Gastroesophageal sphincter (tissue), 4 donors: ENCODE results near the gene STIM2. TPM values are rescaled to one million over a fixed set of nuclear protein-coding genes. Genes with fewer than 3 reads are reported as not detected.

Experiments
- ATAC-seq: fragments of 150-250 bp; one replicate; pipeline ENCODE4 v1.9.1; 2016; ENCODE audit warnings: mild to moderate bottlenecking, moderate library complexity
- H3K27ac ChIP-seq, 4 donors: fragments of 200-600 bp; sonication (generic) in 3 of 4; 1 replicate in 3 of 4; 2 replicates in 1 of 4; pipeline ENCODE4 v1.5.1; 2016 to 2019
- H3K27me3 ChIP-seq: fragments of 200-600 bp; sonication (generic); one replicate; pipeline ENCODE4 v1.5.1; 2019
- H3K36me3 ChIP-seq, 2 donors: fragments of 200-600 bp; sonication (generic); one replicate each; pipeline ENCODE4 v1.5.1; 2019; ENCODE audit warnings: control low read depth in 1 of 2
- H3K4me1 ChIP-seq, 3 donors: fragments of 200-600 bp; sonication (generic); 1 replicate in 2 of 3; 2 replicates in 1 of 3; pipeline ENCODE4 v1.5.1; 2016 to 2019; ENCODE audit warnings: control low read depth in 2 of 3
- H3K4me3 ChIP-seq, 2 donors: fragments of 200-600 bp; sonication (generic); one replicate each; pipeline ENCODE4 v1.5.1; 2019; ENCODE audit warnings: mild to moderate bottlenecking in 1 of 2, moderate library complexity in 1 of 2
- H3K9me3 ChIP-seq, 3 donors: fragments of 200-600 bp; sonication (generic); one replicate each; pipeline ENCODE4 v1.5.1; 2017 to 2019; ENCODE audit warnings: control low read depth in 2 of 3
- CTCF ChIP-seq, 4 experiments: fragments of 200-600 bp in 2 of 4; fragments of 450-650 bp in 2 of 4; sonication (generic) in 1 of 4; IDR thresholded peaks; one replicate each; pipeline ENCODE4 v1.5.1; 2017 to 2019; ENCODE audit warnings: antibody characterized with exemption in 4 of 4, mild to moderate bottlenecking in 2 of 4, moderate library complexity in 2 of 4
- EP300 ChIP-seq: sonication (generic); formaldehyde crosslinking; IDR thresholded peaks from one replicate; pipeline ENCODE4 v1.6.1; 2017; ENCODE audit warnings: antibody characterized with exemption, mild to moderate bottlenecking
- POLR2A ChIP-seq, 2 donors: fragments of 450-650 bp; IDR thresholded peaks; one replicate each; pipeline ENCODE4 v1.6.1; 2017; ENCODE audit warnings: antibody characterized with exemption in 2 of 2, mild to moderate bottlenecking in 2 of 2, moderate library complexity in 1 of 2
- POLR2AphosphoS5 ChIP-seq: sonication (generic); formaldehyde crosslinking; IDR thresholded peaks from one replicate; pipeline ENCODE4 v1.6.1; 2017; ENCODE audit warnings: antibody characterized with exemption
- WGBS, 2 donors: methylation state at CpG; one replicate each; pipeline ENCODE4 v1.1.5; 2018; ENCODE audit warnings: low coverage in 1 of 2; 5-methylcytosine and 5-hydroxymethylcytosine counted together
- total RNA-seq, 4 donors: library from RNA; depleted of rRNA; stranded (reverse); fragments of >200 nt; gene quantifications; one replicate each; pipeline ENCODE4 v1.1.0, GENCODE V29; 2016

The STIM2 gene
- total RNA-seq, 4 donors from 2014 or later, result 8.4 to 11.6 (median 10.5) TPM

DNA sequence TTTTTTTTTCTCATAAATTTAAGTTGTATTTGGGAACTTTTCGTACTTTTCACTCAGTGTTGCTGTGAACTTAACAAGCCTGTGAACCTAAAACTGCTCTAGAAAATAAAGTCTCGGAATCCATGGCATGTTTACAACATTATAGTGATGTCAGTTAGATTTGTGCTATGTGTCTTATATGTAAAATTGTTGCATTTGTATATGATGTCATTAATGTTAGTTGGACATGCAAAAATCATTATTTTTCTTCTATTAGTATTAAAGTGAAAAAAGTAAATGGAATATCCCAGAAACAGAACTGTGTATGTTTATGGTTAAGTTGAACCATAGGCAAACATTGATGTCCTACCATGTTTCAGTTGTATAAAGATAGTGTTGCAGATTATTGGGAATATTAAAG lies 85.2 kb downstream of the STIM2 start:
- Histone ChIP-seq H3K27ac (no peak overlapping the region), H3K4me3 (no peak overlapping the region), H3K9me3 (peaks cover 0 to 7% (median 0%) of the 10 kb centered on the region in 3 donors), H3K36me3 (no peaks in the 10 kb centered on the region), H3K27me3 (no peaks in the 10 kb centered on the region), H3K4me1 (no peaks in the 10 kb centered on the region)
- WGBS, 2 donors, result 90 to 100% methylated on average over 2 of the region's 2 CpGs
- no peak for TF ChIP-seq CTCF (IDR thresholded peaks at IDR 0.05)
- no peak for TF ChIP-seq POLR2A (IDR thresholded peaks at IDR 0.05)
- ATAC-seq, result no peak

DNA sequence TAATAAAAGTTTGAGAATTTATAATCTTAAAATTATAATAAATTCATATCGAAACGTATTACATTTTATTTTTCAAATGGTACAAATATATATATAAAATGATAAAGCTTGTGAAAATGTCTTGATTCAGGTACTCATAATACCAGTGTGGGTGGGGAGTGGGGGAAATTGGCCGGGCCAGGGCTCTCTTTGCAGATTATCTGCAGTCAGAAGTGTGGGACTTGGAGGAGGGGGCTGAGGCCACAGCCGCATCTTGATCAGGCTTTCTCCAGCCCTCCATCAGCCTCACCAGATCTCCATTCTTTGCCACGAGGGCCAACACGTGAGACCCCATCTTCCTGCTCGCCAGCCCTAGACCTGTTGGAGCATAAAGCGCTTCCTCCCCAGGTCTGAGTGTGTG lies 86.7 kb downstream of the STIM2 start:
- Histone ChIP-seq H3K36me3 (no peaks in the 10 kb centered on the region), H3K4me3 (no peak overlapping the region), H3K4me1 (no peaks in the 10 kb centered on the region), H3K9me3 (peaks cover 0 to 7% (median 0%) of the 10 kb centered on the region in 3 donors), H3K27ac (no peak overlapping the region), H3K27me3 (no peaks in the 10 kb centered on the region)
- WGBS, 2 donors, result 83 to 97% methylated on average over 4 to 6 of the region's 8 CpGs
- no peak for ATAC-seq
- no peak for TF ChIP-seq POLR2AphosphoS5

GRCh38 chr4:26950446-26950845 lies 89.8 kb downstream of the STIM2 start:
- TF ChIP-seq POLR2AphosphoS5 (no peak), EP300 (no peak), CTCF (IDR thresholded peaks at IDR 0.05) (no peak), POLR2A (IDR thresholded peaks at IDR 0.05) (no peak)
- no peak for ATAC-seq
- Histone ChIP-seq H3K4me3 (no peak overlapping the region), H3K27me3 (no peaks in the 10 kb centered on the region), H3K27ac (no peak overlapping the region), H3K36me3 (no peaks in the 10 kb centered on the region), H3K4me1 (no peaks in the 10 kb centered on the region), H3K9me3 (peaks cover 0 to 7% (median 0%) of the 10 kb centered on the region in 3 donors)

GRCh38 chr4:26952891-26953290 lies 92.2 kb downstream of the STIM2 start:
- Histone ChIP-seq H3K4me1 (no peaks in the 10 kb centered on the region), H3K36me3 (no peaks in the 10 kb centered on the region), H3K9me3 (peaks cover 0 to 7% (median 0%) of the 10 kb centered on the region in 3 donors), H3K27me3 (no peaks in the 10 kb centered on the region), H3K4me3 (no peak overlapping the region), H3K27ac (no peak overlapping the region)
- TF ChIP-seq POLR2AphosphoS5 (no peak), EP300 (no peak), POLR2A (IDR thresholded peaks at IDR 0.05) (no peak), CTCF (IDR thresholded peaks at IDR 0.05) (no peak)
- 93 to 96% methylated on average over 2 of the region's 2 CpGs for WGBS, 2 donors
- ATAC-seq, result no peak

DNA sequence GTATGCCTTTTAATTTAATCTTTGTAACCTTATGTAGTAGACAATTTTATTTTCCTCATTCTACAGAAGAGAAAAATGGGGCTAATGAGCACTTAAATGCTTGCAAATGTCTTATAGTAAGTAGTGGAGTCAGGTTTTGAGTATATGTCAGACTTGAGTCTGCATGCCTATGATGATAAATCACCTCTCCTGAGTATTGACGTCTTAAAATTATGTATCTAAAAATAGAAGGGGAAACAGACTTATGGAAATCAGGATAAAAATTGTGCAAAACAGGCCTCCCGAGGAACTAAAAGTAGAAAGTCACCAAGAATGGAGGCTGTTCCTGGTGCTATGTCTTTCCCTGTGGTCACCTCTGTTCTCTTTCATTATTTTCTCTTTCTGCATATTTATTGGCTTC lies 92.7 kb downstream of the STIM2 start:
- no peak overlapping the region for H3K27ac ChIP-seq
- 74 to 81% methylated on average over 2 of the region's 2 CpGs for WGBS, 2 donors
- ATAC-seq, result no peak
- H3K27me3 ChIP-seq, result no peaks in the 10 kb centered on the region
- no peaks in the 10 kb centered on the region for H3K36me3 ChIP-seq
- TF ChIP-seq EP300 (no peak), CTCF (IDR thresholded peaks at IDR 0.05) (no peak), POLR2AphosphoS5 (no peak), POLR2A (IDR thresholded peaks at IDR 0.05) (no peak)
- no peak overlapping the region for H3K4me3 ChIP-seq
- H3K4me1 ChIP-seq, result no peaks in the 10 kb centered on the region
- H3K9me3 ChIP-seq, result peaks cover 0 to 7% (median 0%) of the 10 kb centered on the region in 3 donors
